Astrocyte (in vitro differentiated cells and primary cell): ENCODE data around the gene DERL2.

Experiments used
- EZH2 ChIP-seq: IDR thresholded peaks from 2 replicates; pipeline ENCODE4 v1.6.1; 2012; ENCODE audit warnings: mild to moderate bottlenecking, low read length, inconsistent platforms; ENCODE audit not compliant: insufficient read depth
- TF ChIP-seq, protein P1 (sequence below): IDR thresholded peaks from 2 replicates; pipeline ENCODE4 v1.5.1; 2011; ENCODE audit warnings: low read depth, mild to moderate bottlenecking, inconsistent platforms, low read length, moderate library complexity; ENCODE audit not compliant: insufficient read depth

DNA sequence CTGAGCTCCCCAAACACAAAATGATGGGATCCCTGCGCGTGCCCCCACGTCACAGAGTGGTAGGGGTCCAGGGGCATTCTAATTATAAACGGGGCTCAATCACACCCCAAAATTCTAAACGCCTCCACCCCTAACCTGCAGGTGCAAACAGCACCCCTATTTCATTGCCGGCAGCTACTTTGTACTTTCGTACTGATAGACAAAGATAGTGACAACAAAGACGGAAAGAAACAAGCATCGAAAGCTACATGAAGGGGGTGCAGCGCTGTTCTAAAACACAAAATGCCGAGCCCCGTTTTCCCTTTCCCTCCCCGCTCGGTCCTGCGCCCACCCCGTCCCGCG is 14.2 kb upstream of the DERL2 start:
- TF ChIP-seq, protein P1, sequence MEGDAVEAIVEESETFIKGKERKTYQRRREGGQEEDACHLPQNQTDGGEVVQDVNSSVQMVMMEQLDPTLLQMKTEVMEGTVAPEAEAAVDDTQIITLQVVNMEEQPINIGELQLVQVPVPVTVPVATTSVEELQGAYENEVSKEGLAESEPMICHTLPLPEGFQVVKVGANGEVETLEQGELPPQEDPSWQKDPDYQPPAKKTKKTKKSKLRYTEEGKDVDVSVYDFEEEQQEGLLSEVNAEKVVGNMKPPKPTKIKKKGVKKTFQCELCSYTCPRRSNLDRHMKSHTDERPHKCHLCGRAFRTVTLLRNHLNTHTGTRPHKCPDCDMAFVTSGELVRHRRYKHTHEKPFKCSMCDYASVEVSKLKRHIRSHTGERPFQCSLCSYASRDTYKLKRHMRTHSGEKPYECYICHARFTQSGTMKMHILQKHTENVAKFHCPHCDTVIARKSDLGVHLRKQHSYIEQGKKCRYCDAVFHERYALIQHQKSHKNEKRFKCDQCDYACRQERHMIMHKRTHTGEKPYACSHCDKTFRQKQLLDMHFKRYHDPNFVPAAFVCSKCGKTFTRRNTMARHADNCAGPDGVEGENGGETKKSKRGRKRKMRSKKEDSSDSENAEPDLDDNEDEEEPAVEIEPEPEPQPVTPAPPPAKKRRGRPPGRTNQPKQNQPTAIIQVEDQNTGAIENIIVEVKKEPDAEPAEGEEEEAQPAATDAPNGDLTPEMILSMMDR, result no peak
- no peak for TF ChIP-seq EZH2
